Measurements from ENCODE around the gene PIK3R6.
A peak's percentile ranks its signal among the peaks of the same experiment; 100 is the strongest.

Gene PIK3R6

DNA sequence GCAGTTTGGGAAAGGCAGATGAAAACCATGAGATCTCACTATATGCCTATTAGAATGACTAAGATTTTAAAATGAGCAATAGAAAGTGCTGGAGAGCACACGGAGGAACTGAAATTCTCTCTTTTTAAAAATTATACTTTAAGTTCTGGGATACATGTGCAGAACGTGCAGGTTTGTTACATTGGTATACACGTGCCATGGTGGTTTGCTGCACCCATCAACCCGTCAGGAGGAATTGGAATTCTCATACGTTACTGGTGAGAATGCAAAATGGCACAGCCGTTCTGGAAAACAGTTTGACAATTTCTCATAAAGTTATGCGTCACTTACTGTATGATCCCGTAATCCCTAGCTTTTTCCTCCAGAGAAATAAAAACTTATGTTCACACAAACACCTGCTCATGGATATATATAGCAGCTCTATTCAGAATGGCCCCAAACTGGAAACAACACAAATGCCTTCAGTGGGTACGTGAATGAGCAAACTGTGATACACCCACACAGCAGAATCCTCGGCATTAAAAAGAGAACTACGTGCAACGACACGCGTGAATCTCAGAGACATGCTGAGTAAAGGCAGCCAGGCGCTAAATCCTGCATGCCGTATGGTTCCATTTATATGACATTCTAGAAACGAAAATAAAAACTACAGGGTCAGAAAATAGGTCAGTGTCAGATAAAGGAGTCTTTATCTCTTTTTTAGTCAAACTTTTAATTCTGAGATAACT is 11.8 kb downstream of the PIK3R6 start:
- no peak for DNase-seq (ENCODE audit: low spot score)

DNA sequence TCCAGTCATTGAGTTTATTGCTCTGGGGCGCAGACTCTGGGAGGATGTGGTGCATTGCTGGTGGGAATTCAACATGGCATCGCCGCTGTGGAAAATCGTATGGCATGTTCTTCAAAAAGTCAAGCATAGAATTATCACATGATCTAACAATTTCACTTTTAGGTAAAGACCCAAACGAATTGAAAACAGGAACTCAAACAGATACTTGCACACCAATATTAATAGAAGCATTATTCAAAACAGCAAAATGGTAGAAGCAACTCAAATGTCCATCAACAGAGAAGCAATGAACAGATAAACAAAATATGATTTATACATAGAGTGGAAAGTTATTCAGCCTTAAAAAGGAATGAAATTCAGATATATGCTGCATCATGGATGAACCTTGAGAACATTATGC is 15.9 kb downstream of the PIK3R6 start:
- DNase-seq (ENCODE audit: low spot score), result no peak

DNA sequence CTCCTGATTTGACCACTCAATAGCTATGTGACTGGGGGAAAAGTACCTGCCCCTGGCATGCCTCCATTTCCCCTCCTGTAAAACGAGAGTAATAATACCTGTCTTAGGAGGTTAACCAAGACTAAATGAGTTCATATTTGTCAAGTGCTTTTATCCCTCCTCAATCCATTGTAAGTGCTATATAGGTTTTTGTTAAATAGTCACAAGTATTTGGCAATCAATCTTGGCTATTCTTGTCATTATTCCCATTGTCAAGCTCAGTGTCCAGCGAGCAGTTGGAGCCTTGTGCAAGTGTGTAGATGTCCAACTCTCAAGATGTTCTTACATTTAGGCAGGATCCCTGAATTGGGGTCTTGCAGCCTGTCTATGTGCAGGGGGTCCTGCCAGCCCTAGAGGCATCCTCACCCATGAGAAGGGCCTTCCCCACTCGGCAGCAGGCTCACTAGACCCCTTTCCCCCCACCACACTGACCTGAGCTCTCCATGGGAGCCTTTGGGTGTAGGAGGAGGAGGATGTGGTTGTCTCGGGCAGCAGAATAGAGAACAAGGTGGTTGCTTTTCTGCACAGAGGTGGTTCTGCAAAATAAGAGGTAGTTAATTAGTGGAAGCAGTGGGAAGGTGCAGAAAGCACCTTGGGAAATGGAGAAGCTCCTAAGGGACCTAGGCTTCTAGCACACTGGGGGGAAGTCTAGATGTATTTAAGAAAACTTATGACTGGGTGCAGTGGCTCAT is 18.0 kb downstream of the PIK3R6 start:
- DNase-seq (ENCODE audit: low spot score), result no peak

DNA sequence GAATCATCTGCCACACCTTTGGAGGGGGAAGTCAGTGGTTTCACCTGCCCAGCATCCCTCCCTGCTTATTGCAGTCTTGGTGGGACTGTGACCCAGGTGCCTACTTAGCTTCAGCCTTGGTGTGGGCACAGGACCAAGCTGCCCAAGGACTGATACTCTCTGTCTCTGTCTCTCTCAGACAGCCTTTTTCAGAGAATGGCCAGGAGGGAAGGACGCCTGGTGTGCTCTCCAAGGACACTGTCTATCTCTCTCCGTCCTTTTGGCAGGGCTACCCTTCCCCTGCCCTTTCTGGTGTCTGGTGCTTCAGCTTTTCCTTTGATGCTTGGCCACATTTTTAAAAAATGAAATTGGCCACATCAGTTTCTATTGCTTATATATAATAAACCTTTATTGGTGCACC is 19.6 kb downstream of the PIK3R6 start:
- DNase-seq (ENCODE audit: low spot score), result no peak

DNA sequence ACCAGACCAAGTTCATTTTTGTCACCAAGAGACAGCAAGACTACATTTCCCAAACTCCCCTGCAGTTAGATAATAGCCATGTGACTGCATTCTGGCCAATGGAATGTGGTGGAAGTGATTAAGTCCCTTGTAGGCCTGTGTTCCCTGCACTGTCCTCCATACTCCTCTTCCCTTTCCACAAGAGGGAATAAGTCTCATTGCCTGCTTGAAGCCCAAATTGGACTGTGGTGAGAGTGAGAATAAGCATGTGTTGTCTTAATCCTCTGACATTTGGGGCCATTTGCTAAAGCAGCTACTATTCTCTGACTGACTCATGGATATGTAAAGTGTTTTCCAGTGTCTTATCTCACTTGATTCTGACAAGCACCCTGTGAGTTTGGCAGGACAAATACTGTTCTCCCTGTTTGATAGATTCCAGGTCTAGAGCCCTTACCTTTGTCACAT is 20.7 kb downstream of the PIK3R6 start:
- peak; percentile 61 for DNase-seq (ENCODE audit: low spot score)

DNA sequence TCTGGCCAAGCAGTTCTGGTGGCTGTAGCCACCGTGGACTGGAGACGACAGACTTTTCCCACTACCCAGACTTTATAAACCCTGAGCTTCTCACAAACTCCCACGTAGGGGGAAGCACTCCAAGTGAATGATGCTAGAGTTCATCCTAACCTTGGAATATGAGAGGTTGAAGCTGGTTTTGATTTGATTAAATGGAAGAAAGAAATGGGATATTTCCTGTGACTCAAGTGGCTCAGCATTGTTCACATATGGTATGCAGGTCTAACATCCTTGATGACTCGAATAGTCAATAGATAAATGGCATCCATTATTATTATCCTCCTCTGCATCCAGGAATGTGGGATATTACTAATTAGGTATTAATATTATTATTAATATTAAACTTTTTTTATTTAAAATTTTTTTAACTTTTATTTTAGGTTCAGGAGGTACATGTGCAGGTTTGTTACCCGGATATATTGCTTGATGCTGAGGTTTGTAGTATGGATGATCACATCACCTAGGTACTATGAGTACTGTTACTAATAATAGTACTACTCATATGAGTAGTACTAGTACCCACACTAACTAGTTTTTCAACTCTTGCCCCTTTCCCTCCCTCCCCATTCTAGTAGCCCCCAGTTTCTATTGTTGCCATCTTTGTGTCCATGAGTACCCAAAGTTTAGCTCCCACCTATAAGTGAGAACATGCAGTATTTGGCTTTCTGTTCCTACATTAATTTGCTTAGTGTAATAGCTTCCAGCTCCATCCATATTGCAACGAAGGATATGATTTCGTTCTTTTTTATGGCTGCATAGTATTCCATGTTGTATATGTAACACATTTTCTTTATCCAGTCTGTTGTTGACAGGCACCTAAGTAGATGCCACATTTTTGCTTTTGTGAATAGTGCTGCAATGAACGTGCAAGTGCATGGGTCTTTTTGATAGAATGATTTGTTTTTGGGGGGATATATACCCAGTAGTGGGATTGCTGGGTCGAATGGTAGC is 22.9 kb downstream of the PIK3R6 start:
- DNase-seq (ENCODE audit: low spot score), result no peak

DNA sequence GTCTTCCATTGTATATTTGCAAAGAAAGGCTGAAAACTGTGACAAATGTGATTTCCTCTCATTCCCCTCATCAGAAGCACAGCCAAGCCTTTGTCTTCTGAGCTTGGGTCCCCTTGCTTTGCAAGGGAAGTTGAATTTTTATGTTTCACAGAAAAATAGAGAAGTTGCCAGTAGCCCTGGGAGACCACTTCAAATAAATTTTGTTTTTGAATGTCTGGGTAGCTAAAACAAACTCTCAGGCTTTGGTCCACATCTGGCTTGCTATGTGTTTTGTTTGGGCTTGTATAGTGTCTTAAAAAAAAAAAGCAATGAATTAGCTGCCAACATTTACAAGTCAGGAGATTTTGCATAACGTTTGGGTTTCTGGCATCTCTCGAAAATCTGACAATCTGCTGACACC is 24.1 kb downstream of the PIK3R6 start:
- no peak for DNase-seq (ENCODE audit: low spot score)

DNA sequence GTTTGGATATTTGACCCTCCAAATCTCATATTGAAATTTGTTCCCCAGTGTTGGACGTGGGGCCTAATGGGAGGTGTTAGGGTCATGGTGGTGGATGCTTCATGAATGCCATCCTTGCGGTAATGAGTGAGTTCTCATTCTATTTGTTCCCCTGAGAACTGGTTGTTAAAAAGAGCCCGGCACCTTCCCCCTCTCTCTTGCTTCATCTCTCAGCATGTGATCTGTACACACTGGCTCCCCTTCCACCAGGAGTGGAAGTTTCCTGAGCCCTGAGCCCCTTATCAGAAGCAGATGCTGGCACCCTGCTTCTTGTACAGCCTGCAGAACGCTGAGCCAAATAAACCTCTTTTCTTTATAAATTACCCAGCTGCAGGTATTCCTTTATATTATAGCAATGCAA is 25.6 kb downstream of the PIK3R6 start:
- no peak for DNase-seq (ENCODE audit: low spot score)

DNA sequence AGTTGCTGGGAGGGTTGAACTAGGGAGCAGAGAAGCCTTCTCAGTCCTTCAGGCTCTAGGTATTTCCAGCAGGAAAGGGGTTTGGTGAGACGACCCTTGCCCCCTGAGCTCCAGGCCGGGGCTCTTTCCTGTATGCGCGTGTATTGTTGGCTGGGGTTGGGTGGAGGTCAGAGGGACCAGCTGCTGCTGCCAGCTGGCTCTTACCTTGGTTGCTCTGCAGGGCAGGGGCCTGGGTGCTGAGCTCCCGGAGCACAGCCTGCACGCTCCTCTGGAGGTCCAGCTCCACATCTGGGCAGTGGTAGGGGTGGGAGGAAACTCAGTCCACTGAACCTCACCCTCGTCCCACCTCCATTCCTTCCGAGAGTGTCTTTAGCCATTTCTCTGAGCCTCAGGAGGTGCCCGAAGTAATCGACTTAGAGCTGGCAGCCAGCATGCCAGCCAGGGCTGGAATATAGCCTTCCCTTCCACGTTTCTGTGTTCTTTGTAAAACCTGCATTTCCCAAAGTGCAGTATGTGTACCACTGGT is 28.0 kb downstream of the PIK3R6 start:
- DNase-seq (ENCODE audit: low spot score), result peak; percentile 10

DNA sequence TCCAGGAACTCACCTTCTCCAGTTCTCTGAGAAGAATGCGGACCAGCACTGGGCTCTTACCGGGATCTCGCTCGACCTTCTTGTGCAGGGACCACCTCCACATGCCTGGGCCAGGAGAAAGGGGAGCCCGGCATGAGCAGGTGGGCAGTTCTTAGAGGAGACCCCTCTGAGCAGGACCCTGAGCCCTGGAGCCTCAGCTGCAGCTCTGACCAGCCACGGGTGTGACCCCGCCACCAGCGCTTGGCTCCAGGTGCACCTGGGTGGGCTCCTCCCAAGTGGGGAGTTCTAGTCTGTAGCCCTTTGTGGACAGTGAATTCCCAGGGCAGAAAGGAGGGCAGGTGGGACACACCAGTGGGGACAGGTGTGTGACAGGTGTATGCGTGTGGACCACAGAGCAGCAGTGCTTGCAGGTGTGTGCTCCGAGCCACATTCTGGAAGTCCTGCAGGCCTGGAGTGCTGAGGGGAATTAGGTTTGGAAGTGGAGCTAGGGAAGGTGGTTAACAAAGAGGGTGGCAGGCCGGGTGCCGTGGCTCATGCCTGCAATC is 28.9 kb downstream of the PIK3R6 start:
- DNase-seq (ENCODE audit: low spot score), result peak; percentile 3

DNA sequence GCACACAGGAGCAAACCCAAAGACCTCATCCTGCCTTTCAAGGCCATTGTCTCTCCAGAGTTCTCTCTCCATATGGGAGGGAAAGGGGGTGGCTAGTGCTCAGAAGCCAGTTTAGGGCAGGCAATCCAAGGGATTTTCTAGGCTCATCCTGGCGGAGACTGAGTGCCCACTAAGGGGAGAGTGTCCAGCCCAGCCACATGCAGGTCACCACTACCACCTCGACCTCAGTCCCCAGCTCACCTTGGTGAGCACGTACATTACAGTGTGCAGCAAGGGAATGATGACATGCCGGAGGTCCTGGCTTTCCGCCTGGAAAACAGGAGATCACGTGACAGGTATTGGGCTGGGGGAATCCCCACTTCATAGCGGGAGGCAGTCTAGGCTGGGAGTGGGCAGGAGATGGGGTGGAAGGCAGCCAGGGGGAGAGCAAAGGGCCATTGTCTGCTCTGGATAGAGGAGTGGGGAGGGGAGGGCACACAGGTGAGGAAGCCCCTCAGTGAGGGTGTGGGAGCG is 29.9 kb downstream of the PIK3R6 start:
- peak; percentile 10 for DNase-seq (ENCODE audit: low spot score)

DNA sequence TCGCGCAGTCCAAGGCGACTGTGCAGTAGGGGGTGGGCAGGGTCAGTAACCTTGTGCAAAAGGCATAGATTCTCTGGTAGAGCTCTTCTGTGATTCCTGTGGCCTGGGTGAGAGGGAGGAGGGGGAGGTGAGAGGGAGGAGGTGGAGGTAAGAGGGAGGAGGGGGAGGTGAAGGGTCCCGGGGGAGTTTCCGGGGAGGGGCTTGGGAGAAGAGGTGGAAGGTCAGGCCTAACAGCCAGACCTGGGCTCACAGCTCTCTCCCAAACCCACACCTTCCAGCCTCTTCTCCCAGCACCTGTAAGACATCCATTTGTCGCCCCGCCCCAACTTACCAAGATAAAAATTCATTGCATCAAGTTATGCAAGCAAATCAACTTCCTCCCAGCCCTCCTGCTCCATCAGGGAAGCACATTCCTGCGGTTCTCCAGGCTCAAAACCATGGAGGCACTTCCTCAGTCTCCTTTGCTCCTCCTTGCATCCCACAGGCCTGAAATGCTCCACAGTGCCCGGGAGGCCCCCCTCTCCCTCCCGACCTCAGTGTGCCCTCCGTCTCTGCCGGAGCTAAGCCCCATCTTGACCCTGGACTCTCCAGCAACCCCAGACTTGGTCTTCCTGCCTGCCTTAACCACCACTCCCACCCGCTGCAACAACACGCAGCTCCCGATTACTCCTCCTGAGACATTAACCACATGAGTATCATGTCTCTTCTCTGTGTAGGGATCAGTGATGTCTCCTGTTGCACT is 30.5 kb downstream of the PIK3R6 start:
- DNase-seq (ENCODE audit: low spot score), result peak; percentile 45

DNA sequence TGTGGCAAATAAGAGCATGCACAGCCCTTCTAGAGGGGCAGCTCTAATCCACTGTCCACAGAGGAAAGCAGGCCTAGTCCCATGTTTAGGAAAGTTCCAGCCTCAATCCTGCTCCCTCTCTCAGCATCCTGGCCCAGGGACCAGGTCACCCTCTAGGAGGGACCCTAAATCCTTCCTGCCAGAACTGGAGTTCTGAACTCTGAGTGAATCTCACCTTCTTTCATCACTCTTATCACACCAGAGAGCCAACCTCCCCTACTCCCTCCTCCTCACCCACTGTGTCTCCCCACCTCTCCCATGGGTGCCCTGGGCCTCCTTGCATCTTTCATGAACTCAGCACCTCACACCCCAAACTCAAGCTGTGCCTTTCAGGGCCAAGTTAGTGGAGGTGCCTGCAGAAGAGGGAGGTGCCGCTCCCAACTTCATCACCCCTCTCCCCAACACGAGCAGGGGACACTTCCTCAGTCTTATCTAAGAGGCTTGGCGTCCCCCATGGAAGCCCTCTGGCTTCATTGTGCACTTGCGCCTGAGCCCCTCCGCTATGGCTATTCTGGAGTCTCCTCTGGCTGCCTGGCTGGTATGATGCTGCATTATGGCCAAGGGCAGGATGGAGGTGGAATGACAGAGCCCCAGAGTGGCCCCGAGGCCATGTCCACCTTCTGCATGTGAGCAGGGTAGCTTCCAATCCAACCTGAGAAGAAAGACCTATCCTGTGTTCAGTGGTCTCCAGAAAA is 31.7 kb downstream of the PIK3R6 start:
- DNase-seq (ENCODE audit: low spot score), result peak; percentile 5

DNA sequence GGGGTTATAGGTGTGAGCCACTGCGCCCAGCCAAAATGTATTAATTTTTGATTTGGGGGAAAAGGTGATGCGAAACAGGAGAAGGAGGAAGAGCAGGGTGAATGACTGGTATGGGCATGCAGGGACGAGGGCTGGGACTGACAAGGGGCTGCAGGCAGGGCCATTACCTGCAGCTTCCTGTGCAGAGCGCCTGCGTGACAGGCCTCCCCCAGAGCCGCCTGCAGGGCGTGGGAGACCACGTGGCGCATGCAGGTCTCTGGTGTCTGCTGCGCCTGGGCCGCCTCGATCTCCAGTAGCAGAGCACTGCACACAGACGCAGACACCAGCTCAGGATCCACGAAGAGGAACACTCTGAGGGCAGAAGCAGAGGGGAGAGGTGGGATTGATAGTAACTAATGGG is 32.4 kb downstream of the PIK3R6 start:
- peak; percentile 2 for DNase-seq (ENCODE audit: low spot score)

DNA sequence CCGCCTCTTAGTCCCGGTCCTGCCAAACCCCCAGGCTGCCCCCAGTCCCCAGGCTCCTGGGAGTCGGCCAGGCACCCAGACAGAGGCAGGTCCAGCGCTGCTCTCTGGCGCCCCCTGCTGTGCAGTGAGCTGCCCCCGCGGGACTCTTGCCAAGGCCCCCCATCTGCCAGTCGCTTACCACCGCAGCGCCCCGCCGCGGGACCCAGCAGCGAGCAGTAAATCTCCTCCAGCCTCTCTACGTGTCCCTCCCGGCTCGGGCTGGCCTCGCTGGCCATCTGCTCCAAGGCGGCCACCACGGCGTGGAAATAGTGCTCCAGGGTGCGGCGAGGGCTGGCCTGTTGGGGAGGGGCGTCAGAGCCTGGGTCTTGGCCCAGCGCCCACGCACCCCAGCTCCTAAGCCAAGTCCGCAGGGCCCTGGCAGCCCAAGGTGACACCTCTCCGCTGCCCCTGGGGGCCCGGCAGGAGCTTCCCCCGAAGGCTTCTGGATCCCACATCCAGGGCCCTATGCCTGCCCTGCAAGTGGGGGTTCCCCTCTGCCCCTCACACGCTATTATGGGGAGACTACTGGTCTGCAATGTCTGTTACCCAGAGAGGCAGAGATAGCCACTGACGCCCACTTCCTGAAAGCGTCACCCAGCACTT is 34.6 kb downstream of the PIK3R6 start:
- peak; percentile 39 for DNase-seq (ENCODE audit: low spot score)

DNA sequence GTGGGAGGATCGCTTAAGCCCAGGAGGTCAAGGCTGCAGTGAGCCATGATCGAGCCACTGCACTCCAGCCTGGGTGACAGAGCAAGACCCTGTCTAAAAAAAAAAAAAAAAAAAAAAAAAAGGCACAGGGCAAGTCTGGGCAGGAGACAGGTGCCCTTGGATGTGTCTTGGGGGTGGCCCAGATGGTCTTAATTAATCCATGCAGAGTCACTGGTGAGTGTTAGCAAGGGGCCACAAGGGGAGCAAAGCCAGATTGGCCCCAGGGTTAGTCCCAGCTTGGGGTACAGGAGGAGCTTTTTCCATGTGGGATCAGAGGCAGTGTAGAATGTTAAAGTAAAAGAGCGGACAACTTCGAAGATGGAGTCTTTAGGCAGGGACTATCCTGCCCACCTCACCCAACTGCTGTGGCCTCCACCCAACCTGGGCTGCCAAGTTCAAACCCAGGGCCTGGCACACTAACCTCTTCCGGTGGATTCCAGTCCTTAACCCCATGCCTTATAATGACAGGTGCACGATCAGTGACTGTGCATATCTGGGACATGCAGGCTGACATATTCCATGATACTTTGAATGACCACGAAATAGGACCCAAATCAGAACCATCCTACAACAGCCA is 36.1 kb downstream of the PIK3R6 start:
- peak; percentile 4 for DNase-seq (ENCODE audit: low spot score)

DNA sequence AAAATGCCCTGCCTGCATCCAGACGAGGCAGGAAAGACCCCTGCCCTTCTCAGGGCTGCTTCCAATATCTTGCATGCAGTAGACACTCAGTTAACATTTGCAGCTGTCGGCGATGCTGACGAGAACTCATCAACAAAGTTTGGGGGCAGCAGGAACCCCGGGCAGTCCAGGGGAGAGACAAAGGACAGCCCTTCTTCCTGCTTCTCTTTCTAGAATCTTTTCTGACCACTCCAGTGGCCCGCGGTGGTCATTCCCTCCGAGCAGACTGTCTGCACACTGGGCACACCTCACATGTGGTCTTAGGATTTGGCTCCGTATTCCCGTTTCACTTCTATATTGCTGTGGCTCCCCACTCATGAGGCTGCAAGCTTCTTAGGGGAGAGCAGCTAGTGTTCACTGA is 37.3 kb downstream of the PIK3R6 start:
- peak; percentile 5 for DNase-seq (ENCODE audit: low spot score)

DNA sequence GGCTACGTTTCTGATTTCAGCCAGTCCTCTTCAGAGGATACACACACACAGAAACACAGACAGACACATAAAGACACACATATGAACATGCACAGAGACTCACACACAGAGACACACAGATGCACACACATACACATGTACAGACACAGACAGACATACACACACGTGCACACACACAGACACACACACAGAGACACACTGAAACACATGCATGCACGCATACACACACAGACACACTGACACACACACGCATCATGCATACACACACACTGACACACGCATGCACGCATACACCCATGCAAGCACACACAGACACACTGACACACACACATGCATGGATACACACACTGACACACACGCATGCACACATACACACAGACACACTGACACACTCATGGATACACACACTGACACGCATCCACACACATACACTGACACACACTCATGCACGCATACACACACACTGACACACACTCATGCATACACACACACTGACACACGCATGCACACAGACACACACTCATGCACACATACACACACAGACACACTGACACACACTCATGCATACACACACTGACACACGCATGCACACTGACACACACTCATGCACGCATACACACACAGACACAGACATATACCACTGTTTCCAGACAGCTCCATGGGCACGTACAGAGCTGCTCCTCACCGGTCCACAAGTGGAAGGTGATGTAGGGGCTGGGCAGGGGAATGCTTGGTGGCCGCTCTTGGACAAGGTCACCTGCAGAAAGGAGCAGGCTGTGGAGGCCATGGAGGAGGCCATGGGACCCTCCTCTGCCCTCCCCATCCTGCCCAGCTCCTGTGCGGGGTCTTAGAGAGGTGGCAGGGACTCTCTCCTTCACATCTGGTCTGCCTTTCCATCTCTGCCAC is 38.2 kb downstream of the PIK3R6 start:
- DNase-seq (ENCODE audit: low spot score), result no peak
